ENCODE results near the gene CASP14. TPM values are rescaled to one million over a fixed set of nuclear protein-coding genes. Genes with fewer than 3 reads are reported as not detected.
"Not testable (repeated sequence)": the region's sequence is repeated elsewhere in the genome, so short reads cannot be mapped to it uniquely, and the experiment has no call there.

CASP14 gene
- total and polyA plus RNA-seq, 2 of the 8 experiments (the other 6 are each of a cell fraction or from before 2014, with no cell fraction given), result not detected

GRCh38 chr19:15097980-15098379, 48.7 kb downstream of the CASP14 start:
- not testable (repeated sequence) for H2BK120ac ChIP-seq (replicated peaks; ENCODE audit: low read depth, low read length); FAIRE-seq; H3K79me1 ChIP-seq (ENCODE audit: low read depth, low read length); H3K9ac ChIP-seq (replicated peaks in 1 of 4; ENCODE audit: extremely low read depth in 1 of 4, low read depth in 3 of 4, low read length in 3 of 4); H2BK5ac ChIP-seq (ENCODE audit: low read depth, low read length); H3K4me2 ChIP-seq (ENCODE audit: insufficient read depth in 1 of 2, low read depth in 2 of 2, low read length in 2 of 2); H4K20me1 ChIP-seq (replicated peaks in 1 of 2; ENCODE audit: control insufficient read depth in 1 of 2, insufficient read depth in 2 of 2, low read length in 2 of 2); H3K18ac ChIP-seq (ENCODE audit: extremely low read depth, low read length); H2BK20ac ChIP-seq (ENCODE audit: low read length); H3K27ac ChIP-seq (ENCODE audit: low read depth, low read length); H2BK12ac ChIP-seq (ENCODE audit: low read depth, low read length); H3K9me3 ChIP-seq (ENCODE audit: insufficient read depth in 2 of 2, low read depth in 1 of 2, low read length in 1 of 2); H4K8ac ChIP-seq (ENCODE audit: extremely low read depth, insufficient read depth, low read length); H3K23me2 ChIP-seq (ENCODE audit: low read depth, low read length); H4K5ac ChIP-seq (ENCODE audit: insufficient read length, low read depth, low read length); H4K91ac ChIP-seq (replicated peaks; ENCODE audit: insufficient read length, low read length); H3K79me2 ChIP-seq (ENCODE audit: control insufficient read depth in 1 of 2, insufficient read depth in 2 of 2, low read length in 2 of 2); H3K4ac ChIP-seq (replicated peaks; ENCODE audit: insufficient read length, low read depth, low read length); H2AK5ac ChIP-seq (ENCODE audit: low read depth, low read length); H3K23ac ChIP-seq (ENCODE audit: insufficient read length); H2BK15ac ChIP-seq (ENCODE audit: low read length); H3K56ac ChIP-seq (replicated peaks; ENCODE audit: insufficient read length, low read depth, low read length); DNase-seq (ENCODE audit: low read depth in 1 of 2, low spot score in 2 of 2); H3K36me3 ChIP-seq (ENCODE audit: control insufficient read depth in 2 of 4, insufficient read depth in 4 of 4, low read length in 3 of 4); H2AFZ ChIP-seq (ENCODE audit: low read length); H3K4me1 ChIP-seq (replicated peaks in 1 of 4; ENCODE audit: control insufficient read depth in 3 of 4, insufficient read depth in 4 of 4, low read length in 3 of 4); H3K27me3 ChIP-seq (replicated peaks in 1 of 4; ENCODE audit: control insufficient read depth in 3 of 4, extremely low read depth in 1 of 4, insufficient read depth in 3 of 4, low read length in 3 of 4); H3K14ac ChIP-seq (ENCODE audit: insufficient read length); H3K4me3 ChIP-seq (ENCODE audit: extremely low read depth in 1 of 4, insufficient read depth in 2 of 4, low read depth in 3 of 4, low read length in 4 of 4)
- WGBS, 2 experiments (ENCODE audit: extremely low coverage in 1 of 2, insufficient coverage in 1 of 2, insufficient read length in 1 of 2, insufficient replicate concordance in 2 of 2, low coverage in 1 of 2, low lambda C conversion rate in 2 of 2, missing lambda C conversion rate in 1 of 2), result 91% methylated on average over 6 of the region's 6 CpGs; no CpG with 5 or more reads in 1 of the 2 experiments
- CTCF ChIA-PET (ENCODE audit: partially characterized antibody), result interaction anchor here (0.5 to 5.6 kb wide), 6 partner anchors 11 to 321 kb away, joined by 3 to 37 read pairs (median 3); no protein-coding TSS in a partner anchor
- POLR2A ChIA-PET (ENCODE audit: partially characterized antibody), result interaction anchor here (0.6 kb wide), 1 partner anchor 119 kb away, joined by 3 read pairs; no protein-coding TSS in a partner anchor
